Adrenal gland (tissue), 5 donors: ENCODE results near the gene DDC.
"Not testable (repeated sequence)": the region's sequence is repeated elsewhere in the genome, so short reads cannot be mapped to it uniquely, and the experiment has no call there.

Experiments
- CTCF ChIP-seq, 6 experiments: fragments of 450-650 bp in 4 of 6; fragments of 200-600 bp in 2 of 6; sonication (generic) in 1 of 6; IDR thresholded peaks; 1 replicate in 5 of 6; 2 replicates in 1 of 6; pipeline versions ENCODE4 v1.5.1 to v1.8.0; 2016 to 2021; ENCODE audit warnings: antibody characterized with exemption in 6 of 6, mild to moderate bottlenecking in 2 of 6, moderate library complexity in 1 of 6
- POLR2A ChIP-seq, 2 donors: fragments of 450-650 bp; IDR thresholded peaks; one replicate each; pipeline ENCODE4 v1.6.1; 2017; ENCODE audit warnings: antibody characterized with exemption in 2 of 2, mild to moderate bottlenecking in 2 of 2, moderate library complexity in 1 of 2
- donor health status: DM: no; HTN: no; CAD: no.

GRCh38 chr7:50576388-50576787 lies 11.2 kb upstream of the DDC start:
- TF ChIP-seq CTCF, POLR2A (IDR thresholded peaks at IDR 0.05): not testable (repeated sequence)
